Trophoblast cell (in vitro differentiated cells and primary cell): ENCODE results near the gene COL19A1.

Experiments used
- DNase-seq, 2 donors: peaks; one replicate each; pipeline ENCODE4 v3.0.0-alpha.2; 2016
- H2AFZ ChIP-seq: 2 replicates; pipeline ENCODE4 v1.6.1; 2013; ENCODE audit warnings: low read length, moderate library complexity, mild to moderate bottlenecking; ENCODE audit not compliant: insufficient read depth, poor library complexity
- H2AK5ac ChIP-seq: 2 replicates; pipeline ENCODE4 v1.6.1; 2013; ENCODE audit warnings: mild to moderate bottlenecking, low read length
- H2BK120ac ChIP-seq: 2 replicates; pipeline ENCODE4 v1.6.1; 2013; ENCODE audit warnings: low read length, mild to moderate bottlenecking, moderate library complexity; ENCODE audit not compliant: insufficient read depth, poor library complexity
- H2BK12ac ChIP-seq: 2 replicates; pipeline ENCODE4 v1.6.1; 2013; ENCODE audit warnings: mild to moderate bottlenecking, low read length, moderate library complexity
- H2BK5ac ChIP-seq: 2 replicates; pipeline ENCODE4 v1.6.1; 2013; ENCODE audit warnings: low read length, low read depth, moderate library complexity, mild to moderate bottlenecking; ENCODE audit not compliant: poor library complexity
- H3K14ac ChIP-seq: 2 replicates; pipeline ENCODE4 v1.6.1; 2013; ENCODE audit warnings: mild to moderate bottlenecking, low read length
- H3K18ac ChIP-seq: 2 replicates; pipeline ENCODE4 v1.6.1; 2013; ENCODE audit warnings: mild to moderate bottlenecking, low read length
- H3K23ac ChIP-seq: 2 replicates; pipeline ENCODE4 v1.6.1; 2013; ENCODE audit warnings: low read length
- H3K27ac ChIP-seq: 2 replicates; pipeline ENCODE4 v1.5.1; 2013; ENCODE audit warnings: low read depth, mild to moderate bottlenecking, inconsistent platforms, low read length, moderate library complexity
- H3K27me3 ChIP-seq: 2 replicates; pipeline ENCODE4 v1.6.1; 2013; ENCODE audit warnings: inconsistent platforms, mild to moderate bottlenecking, low read length, moderate library complexity; ENCODE audit not compliant: insufficient read depth
- H3K36me3 ChIP-seq, 2 experiments: 1 replicate in 1 of 2; 2 replicates in 1 of 2; pipeline ENCODE4 v1.6.1; 2013; ENCODE audit warnings: low read length in 2 of 2, mild to moderate bottlenecking in 2 of 2, moderate library complexity in 1 of 2; ENCODE audit not compliant: insufficient read depth in 2 of 2, control insufficient read depth in 1 of 2
- H3K4ac ChIP-seq: 2 replicates; pipeline ENCODE4 v1.6.1; 2013; ENCODE audit warnings: low read depth, mild to moderate bottlenecking, low read length, moderate library complexity
- H3K4me1 ChIP-seq, 2 experiments: 1 replicate in 1 of 2; 2 replicates in 1 of 2; pipeline ENCODE4 v1.6.1; 2013; ENCODE audit warnings: low read length in 2 of 2, mild to moderate bottlenecking in 2 of 2, moderate library complexity in 1 of 2; ENCODE audit not compliant: insufficient read depth in 2 of 2, control insufficient read depth in 1 of 2
- H3K4me2 ChIP-seq: 2 replicates; pipeline ENCODE4 v1.6.1; 2013; ENCODE audit warnings: inconsistent platforms, mild to moderate bottlenecking, low read length, moderate library complexity
- H3K4me3 ChIP-seq: 2 replicates; pipeline ENCODE4 v1.5.1; 2013; ENCODE audit warnings: mild to moderate bottlenecking, low read depth, low read length, inconsistent platforms
- H3K79me1 ChIP-seq: one replicate; pipeline ENCODE4 v1.6.1; 2013; ENCODE audit warnings: low read length
- H3K79me2 ChIP-seq: 2 replicates; pipeline ENCODE4 v1.6.1; 2013; ENCODE audit warnings: low read length, mild to moderate bottlenecking; ENCODE audit not compliant: control insufficient read depth, insufficient read depth, poor library complexity
- H3K9ac ChIP-seq: 2 replicates; pipeline ENCODE4 v1.6.1; 2013; ENCODE audit warnings: mild to moderate bottlenecking, low read length
- H3K9me3 ChIP-seq: 2 replicates; pipeline ENCODE4 v1.6.1; 2013; ENCODE audit warnings: low read depth, mild to moderate bottlenecking, control low read depth, inconsistent platforms, low read length; ENCODE audit not compliant: insufficient read depth
- H4K12ac ChIP-seq: 2 replicates; pipeline ENCODE4 v1.6.1; 2013; ENCODE audit warnings: low read depth, mild to moderate bottlenecking, low read length, moderate library complexity
- H4K8ac ChIP-seq: 2 replicates; pipeline ENCODE4 v1.6.1; 2013; ENCODE audit warnings: low read depth, mild to moderate bottlenecking, low read length, moderate library complexity
- H4K91ac ChIP-seq: one replicate; pipeline ENCODE4 v1.6.1; 2013; ENCODE audit warnings: low read depth, mild to moderate bottlenecking, low read length, moderate library complexity
- WGBS: extraction: QIAGEN DNeasy Blood & Tissue Kit; methylation state at CpG from one replicate; pipeline ENCODE4 v1.1.7; 2013; ENCODE audit warnings: missing lambda C conversion rate; ENCODE audit not compliant: insufficient read length, insufficient coverage; ENCODE audit errors: extremely low coverage; 5-methylcytosine and 5-hydroxymethylcytosine counted together

Gene COL19A1

GRCh38 chr6:69847492-69847788 is 18.9 kb upstream of the COL19A1 start:
- Histone ChIP-seq H4K12ac (no peak overlapping the region), H2BK12ac (no peak overlapping the region), H4K91ac (no peak overlapping the region), H4K8ac (no peak overlapping the region), H3K14ac (no peak overlapping the region), H3K4me3 (no peak overlapping the region), H2AFZ (no peak overlapping the region), H3K23ac (no peak overlapping the region), H2BK5ac (no peak overlapping the region), H3K79me1 (no peaks in the 10 kb centered on the region), H3K4ac (no peak overlapping the region), H3K4me2 (no peak overlapping the region), H3K36me3 (no peaks in the 10 kb centered on the region), H3K18ac (no peak overlapping the region), H3K9me3 (no peaks in the 10 kb centered on the region), H3K27me3 (no peaks in the 10 kb centered on the region), H2AK5ac (no peak overlapping the region), H3K79me2 (no peaks in the 10 kb centered on the region), H3K9ac (no peak overlapping the region), H3K4me1 (no peaks in the 10 kb centered on the region), H3K27ac (no peak overlapping the region), H2BK120ac (no peak overlapping the region)
- no peak for DNase-seq
- no CpG with 5 or more reads among the region's 1 CpG for WGBS

- Histone ChIP-seq H3K4me2 (no peak overlapping the region), H3K4ac (no peak overlapping the region), H2BK12ac (no peak overlapping the region), H3K79me2 (no peaks in the 10 kb centered on the region), H3K14ac (no peak overlapping the region), H3K27ac (no peak overlapping the region), H3K9ac (no peak overlapping the region), H3K4me1 (no peaks in the 10 kb centered on the region), H3K27me3 (no peaks in the 10 kb centered on the region), H4K8ac (no peak overlapping the region), H3K9me3 (no peaks in the 10 kb centered on the region), H3K4me3 (no peak overlapping the region), H2BK120ac (no peak overlapping the region), H3K18ac (no peak overlapping the region), H2AFZ (no peak overlapping the region), H3K23ac (no peak overlapping the region), H2AK5ac (no peak overlapping the region), H3K79me1 (no peaks in the 10 kb centered on the region), H2BK5ac (no peak overlapping the region), H4K12ac (no peak overlapping the region), H4K91ac (no peak overlapping the region), H3K36me3 (no peaks in the 10 kb centered on the region)
- WGBS = no CpG with 5 or more reads among the region's 4 CpGs
- DNase-seq = no peak
These were observed 17.8 kb upstream of the COL19A1 start for GRCh38 chr6:69848552-69848951.

DNA sequence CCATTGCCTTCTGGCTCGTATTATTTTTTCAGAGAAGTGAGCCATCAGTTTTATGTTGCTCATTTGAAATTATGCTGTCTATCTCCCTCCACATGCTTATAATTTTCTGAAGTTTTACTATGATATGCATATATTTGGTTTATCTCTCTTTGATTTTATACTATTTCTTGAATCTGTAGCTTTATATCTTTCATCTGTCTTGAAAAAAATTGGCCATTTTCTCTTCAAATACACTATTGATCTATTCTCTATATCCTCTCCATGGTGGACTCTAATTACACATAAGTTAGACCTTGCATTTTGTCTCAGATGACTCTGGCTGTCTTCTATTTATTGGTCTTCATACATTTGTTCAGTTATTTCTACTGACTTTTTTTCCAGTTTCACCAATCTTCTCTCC is 13.7 kb upstream of the COL19A1 start:
- no peaks in the 10 kb centered on the region for H3K9me3 ChIP-seq
- H3K79me1 ChIP-seq = no peaks in the 10 kb centered on the region
- H2BK120ac ChIP-seq = no peak overlapping the region
- H3K36me3 ChIP-seq = no peaks in the 10 kb centered on the region
- H3K14ac ChIP-seq = no peak overlapping the region
- H2BK12ac ChIP-seq = no peak overlapping the region
- H3K9ac ChIP-seq = no peak overlapping the region
- H3K4me3 ChIP-seq = no peak overlapping the region
- no peak overlapping the region for H2AFZ ChIP-seq
- no peak overlapping the region for H4K12ac ChIP-seq
- H3K79me2 ChIP-seq = no peaks in the 10 kb centered on the region
- DNase-seq = no peak
- H2AK5ac ChIP-seq = no peak overlapping the region
- no peaks in the 10 kb centered on the region for H3K4me1 ChIP-seq
- no peak overlapping the region for H3K23ac ChIP-seq
- no peak overlapping the region for H3K4me2 ChIP-seq
- no peaks in the 10 kb centered on the region for H3K27me3 ChIP-seq
- no peak overlapping the region for H3K27ac ChIP-seq
- WGBS = no CpG with 5 or more reads among the region's 1 CpG
- no peak overlapping the region for H3K18ac ChIP-seq
- H2BK5ac ChIP-seq = no peak overlapping the region
- no peak overlapping the region for H4K91ac ChIP-seq
- no peak overlapping the region for H3K4ac ChIP-seq
- no peak overlapping the region for H4K8ac ChIP-seq

GRCh38 chr6:69861986-69862385 is 4.4 kb upstream of the COL19A1 start:
- H3K36me3 ChIP-seq = no peaks in the 10 kb centered on the region
- H3K9me3 ChIP-seq = peaks cover 2% of the 10 kb centered on the region
- no peak overlapping the region for H4K91ac ChIP-seq
- no peak overlapping the region for H3K4ac ChIP-seq
- no peak overlapping the region for H3K27ac ChIP-seq
- H3K14ac ChIP-seq = no peak overlapping the region
- no peak overlapping the region for H2AK5ac ChIP-seq
- peaks cover under 1% of the 10 kb centered on the region for H3K79me1 ChIP-seq
- no peak overlapping the region for H2BK12ac ChIP-seq
- H3K4me2 ChIP-seq = no peak overlapping the region
- WGBS = no CpG with 5 or more reads among the region's 3 CpGs
- no peak overlapping the region for H3K9ac ChIP-seq
- H4K8ac ChIP-seq = no peak overlapping the region
- H3K23ac ChIP-seq = no peak overlapping the region
- no peak overlapping the region for H4K12ac ChIP-seq
- no peak overlapping the region for H3K18ac ChIP-seq
- no peak overlapping the region for H2BK120ac ChIP-seq
- H3K79me2 ChIP-seq = no peaks in the 10 kb centered on the region
- H2AFZ ChIP-seq = no peak overlapping the region
- no peak overlapping the region for H2BK5ac ChIP-seq
- H3K4me3 ChIP-seq = no peak overlapping the region
- no peak for DNase-seq
- no peaks in the 10 kb centered on the region for H3K27me3 ChIP-seq
- no peaks in the 10 kb centered on the region for H3K4me1 ChIP-seq

DNA sequence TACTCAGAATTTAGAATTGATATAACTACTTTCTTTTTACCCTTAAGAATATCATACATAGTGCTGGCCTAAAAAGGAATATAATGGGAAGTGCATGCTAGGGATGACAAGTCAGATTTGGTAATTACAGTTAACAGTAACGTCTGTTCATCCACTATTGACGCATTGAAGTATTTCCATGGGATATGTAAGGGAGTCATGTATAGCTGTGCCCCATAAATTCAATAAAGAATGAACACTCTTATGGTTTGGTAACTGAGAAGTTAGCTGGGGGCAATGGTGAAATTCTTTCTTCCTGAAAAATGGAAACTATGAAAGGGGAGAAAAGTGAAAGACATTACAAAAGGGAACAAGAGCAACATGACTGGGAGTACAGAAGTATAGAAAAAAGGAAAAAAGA is 2.6 kb upstream of the COL19A1 start:
- H2BK120ac ChIP-seq = no peak overlapping the region
- H3K4me1 ChIP-seq = peaks cover 0 to 2% of the 10 kb centered on the region in 2 experiments
- no peak overlapping the region for H3K23ac ChIP-seq
- no peak overlapping the region for H3K4ac ChIP-seq
- H2AK5ac ChIP-seq = no peak overlapping the region
- H2BK5ac ChIP-seq = no peak overlapping the region
- H3K27ac ChIP-seq = no peak overlapping the region
- H3K9me3 ChIP-seq = peaks cover 2% of the 10 kb centered on the region
- DNase-seq = no peak
- peaks cover 9% of the 10 kb centered on the region for H3K79me1 ChIP-seq
- no peak overlapping the region for H3K14ac ChIP-seq
- H3K18ac ChIP-seq = no peak overlapping the region
- H3K9ac ChIP-seq = no peak overlapping the region
- peaks cover 3% of the 10 kb centered on the region for H3K79me2 ChIP-seq
- H3K4me3 ChIP-seq = no peak overlapping the region
- no peaks in the 10 kb centered on the region for H3K27me3 ChIP-seq
- H4K12ac ChIP-seq = no peak overlapping the region
- no peak overlapping the region for H4K91ac ChIP-seq
- WGBS = no CpG with 5 or more reads among the region's 2 CpGs
- H2BK12ac ChIP-seq = no peak overlapping the region
- H3K36me3 ChIP-seq = no peaks in the 10 kb centered on the region
- H3K4me2 ChIP-seq = no peak overlapping the region
- H2AFZ ChIP-seq = no peak overlapping the region
- no peak overlapping the region for H4K8ac ChIP-seq
